Measurements from ENCODE around the gene TGFA. TPM values are rescaled to one million over a fixed set of nuclear protein-coding genes. Genes with fewer than 3 reads are reported as not detected.

TGFA gene
- total RNA-seq, 1 experiment from 2014 or later = 1.0 TPM

DNA sequence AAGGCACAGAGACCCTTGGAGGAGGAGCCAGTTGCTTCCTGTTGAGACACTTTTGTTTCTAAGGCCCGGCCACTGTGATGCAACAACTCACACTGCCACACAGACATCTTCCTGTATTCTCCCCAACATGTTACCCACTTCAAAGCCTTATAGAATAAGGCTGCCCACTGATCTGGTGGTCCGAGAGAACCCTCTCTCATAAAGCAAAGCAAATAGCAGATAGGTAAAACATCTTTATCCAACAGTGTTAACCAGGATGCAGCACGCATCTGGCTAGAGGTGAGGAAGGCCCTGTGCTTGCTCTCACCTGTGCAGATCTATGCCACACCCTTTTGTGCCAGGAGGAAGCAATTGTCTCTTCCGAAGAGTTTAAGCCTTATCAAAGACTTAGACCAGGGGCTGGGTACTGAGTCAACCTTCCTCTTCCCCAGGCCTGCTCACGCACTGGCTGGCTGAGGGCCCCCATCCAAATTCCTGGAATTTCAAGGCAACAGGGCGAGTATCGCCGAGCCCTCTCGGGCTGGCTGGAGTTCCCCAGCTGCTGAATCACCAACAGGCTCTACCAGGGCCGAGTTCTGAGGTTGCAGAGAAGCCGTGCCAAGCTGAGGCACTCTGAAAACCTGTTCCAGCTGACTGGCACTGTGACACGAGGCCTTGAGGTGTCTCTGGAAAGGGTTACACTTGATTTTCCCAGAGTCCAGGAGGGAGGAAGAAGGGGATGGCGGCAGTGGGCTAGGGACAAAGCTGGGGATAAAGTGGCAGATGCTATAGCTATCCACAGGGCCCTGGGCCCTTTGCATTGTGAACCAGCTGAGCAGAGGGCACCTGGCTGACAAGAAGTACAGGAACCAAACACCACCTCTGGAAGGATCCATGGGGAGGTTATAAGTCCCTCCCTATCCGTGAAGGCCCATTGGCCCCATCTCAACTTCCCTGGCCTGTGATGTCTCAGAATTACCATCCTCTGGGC is 29.3 kb downstream of the TGFA start:
- DNase-seq (ENCODE audit: low spot score) = peak; percentile 95

DNA sequence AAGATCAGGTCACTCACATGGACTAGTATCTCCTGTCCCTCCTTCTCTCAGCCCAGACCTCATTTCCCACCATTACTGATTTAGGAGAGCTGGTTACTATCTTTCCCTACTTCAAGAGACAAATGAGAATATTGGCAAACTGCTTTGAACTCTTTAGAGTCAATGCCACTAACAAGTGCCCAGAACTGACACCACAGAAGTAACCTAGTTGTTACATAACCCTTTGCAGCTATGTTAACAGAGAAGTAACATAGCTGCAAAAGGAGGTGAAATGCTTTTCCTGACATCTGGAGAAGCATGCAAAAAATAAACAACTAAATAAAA is 30.0 kb downstream of the TGFA start:
- DNase-seq (ENCODE audit: low spot score) = no peak

DNA sequence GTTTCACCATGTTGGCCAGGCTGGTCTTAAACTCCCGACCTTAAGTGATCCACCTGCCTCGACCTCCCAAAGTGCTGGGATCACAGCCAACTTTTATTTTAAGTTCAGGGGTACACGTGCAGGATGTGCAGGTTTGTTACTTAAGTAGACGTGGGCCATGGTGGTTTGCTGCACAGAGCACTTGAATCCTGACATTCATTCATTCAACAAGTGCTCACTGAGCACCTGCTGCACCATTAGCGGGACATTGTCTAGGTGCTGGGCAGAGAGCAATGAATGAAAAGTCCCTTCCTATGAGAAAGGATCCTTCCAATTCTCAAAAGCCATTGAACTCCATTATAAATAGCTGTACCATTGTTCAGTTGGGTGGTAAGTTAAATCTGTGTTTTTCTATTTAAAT is 31.0 kb downstream of the TGFA start:
- no peak for DNase-seq (ENCODE audit: low spot score)

DNA sequence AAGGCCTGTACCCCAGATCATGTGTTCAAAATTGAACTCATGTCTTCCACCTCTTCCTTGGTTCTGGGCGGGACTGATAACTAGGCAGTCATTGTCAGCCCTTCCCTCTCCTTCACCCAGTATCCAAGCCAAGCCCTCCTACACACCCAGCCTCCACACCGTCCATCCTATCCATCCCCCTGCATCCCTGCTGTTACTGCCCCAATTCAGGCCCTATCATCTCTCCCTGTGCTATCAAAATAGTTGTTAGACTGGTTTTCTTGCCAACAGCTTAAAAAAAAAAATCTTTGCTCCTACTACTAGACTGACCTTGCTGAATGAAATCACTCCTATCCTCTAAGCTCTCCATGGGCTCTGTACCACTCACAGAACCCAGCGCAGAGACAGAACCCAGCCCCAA is 32.8 kb downstream of the TGFA start:
- DNase-seq (ENCODE audit: low spot score) = no peak

DNA sequence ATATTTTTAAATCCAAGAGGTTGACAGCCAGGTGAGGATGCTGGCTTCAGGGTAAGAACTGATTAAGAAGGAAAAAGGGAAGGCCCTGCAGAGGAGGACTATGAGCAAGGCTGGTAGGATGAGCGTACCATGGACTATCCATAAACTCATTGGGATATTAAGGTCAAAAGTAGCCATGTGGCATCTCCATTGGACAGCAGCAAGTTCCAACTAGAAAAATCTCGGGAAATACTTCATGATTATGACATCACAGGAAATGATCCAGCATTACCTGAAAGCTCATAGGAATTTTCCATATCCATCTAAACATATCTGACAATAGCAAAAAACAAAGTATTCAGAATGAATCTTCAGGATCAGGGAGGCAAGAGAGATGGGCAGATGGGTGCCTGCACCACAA is 34.2 kb downstream of the TGFA start:
- no peak for DNase-seq (ENCODE audit: low spot score)

GRCh38 chr2:70518557-70518956 is 35.1 kb downstream of the TGFA start:
- no peak for DNase-seq (ENCODE audit: low spot score)

GRCh38 chr2:70517804-70518203 is 35.8 kb downstream of the TGFA start:
- DNase-seq (ENCODE audit: low spot score) = no peak

- DNase-seq (ENCODE audit: low spot score) = peak; percentile 63
These were observed 37.0 kb downstream of the TGFA start for GRCh38 chr2:70516596-70516995.

DNA sequence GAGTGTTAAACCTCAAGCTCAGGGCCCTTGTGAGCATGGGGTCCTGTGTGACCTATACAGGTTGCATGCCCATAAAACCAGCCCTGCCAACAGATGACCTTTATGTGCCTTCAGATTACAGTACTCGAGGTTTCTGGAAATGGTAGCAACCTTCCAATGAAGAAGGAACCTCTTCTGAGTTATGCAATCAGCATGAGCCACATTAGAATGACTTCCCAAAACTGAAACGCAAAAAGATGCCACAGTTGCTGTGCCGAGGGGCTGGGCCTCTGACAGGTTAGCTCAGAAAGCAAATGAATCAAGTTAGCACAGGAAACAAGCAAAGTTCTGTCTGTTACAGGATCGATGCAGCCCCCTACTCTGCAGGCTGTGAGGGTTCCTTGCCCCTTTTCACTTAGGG is 37.7 kb downstream of the TGFA start:
- no peak for DNase-seq (ENCODE audit: low spot score)

DNA sequence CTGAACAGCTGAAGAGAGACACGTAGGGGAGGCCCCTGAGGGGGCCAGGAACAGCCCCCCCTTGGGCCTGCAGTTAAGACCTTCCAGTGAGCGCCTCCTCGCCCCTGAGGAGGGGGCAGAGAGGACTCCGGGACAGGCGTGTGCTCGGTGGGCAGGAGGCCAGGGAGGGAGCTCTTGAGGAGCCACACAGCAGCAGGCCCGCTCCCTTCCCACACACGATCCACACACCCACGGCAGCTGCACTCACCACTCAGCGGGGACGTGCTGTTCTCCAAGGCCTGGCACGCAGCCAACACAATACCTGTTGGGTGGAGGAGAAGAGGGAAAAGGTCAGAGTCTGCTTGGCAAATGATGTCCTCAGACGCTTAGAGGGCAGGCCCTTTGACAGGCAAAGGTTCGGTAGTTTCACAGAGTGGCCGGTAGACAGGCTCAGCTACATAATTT is 39.0 kb downstream of the TGFA start:
- no peak for DNase-seq (ENCODE audit: low spot score)

DNA sequence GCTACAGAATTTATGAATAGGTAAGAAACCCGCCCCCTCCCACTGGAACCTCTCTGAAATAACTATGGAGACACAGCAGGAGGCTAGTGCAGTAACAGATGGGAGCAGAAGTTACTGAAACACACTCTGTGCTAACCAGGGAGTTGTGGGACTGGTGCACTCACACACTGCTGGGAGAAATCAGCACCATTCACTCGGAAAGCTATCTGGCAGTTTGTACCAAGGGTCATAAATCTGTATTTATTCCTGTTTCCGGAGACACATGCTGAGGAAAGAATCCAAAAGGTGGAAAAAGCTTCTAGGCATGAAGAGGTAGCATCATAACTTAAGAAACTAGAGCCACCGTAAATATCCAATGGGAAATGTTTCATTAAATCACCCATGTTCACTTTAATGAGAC is 39.9 kb downstream of the TGFA start:
- peak; percentile 19 for DNase-seq (ENCODE audit: low spot score)

GRCh38 chr2:70511971-70512729 is 41.5 kb downstream of the TGFA start:
- DNase-seq (ENCODE audit: low spot score) = no peak

- no peak for DNase-seq (ENCODE audit: low spot score)
These were observed 43.3 kb downstream of the TGFA start for GRCh38 chr2:70510313-70510712.

DNA sequence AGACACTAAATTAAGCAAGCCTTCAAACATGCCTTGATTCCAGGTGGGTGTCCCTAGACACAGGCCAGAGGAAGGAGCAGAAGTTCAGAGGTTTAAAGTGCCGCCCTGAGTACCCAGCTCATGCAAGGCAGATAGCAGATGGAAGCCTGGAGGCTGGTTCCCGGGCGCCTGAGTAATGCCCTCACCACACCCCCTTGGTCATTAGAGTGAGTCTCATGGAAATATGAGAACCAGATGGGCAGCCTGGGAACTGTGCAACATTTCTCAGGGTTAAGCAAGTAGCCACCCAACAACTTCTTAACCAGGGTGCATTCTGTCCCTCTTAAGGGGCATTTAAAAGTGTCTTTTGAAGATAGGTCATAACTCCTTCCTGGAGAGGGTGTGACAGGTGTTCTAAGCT is 44.1 kb downstream of the TGFA start:
- DNase-seq (ENCODE audit: low spot score) = no peak

DNA sequence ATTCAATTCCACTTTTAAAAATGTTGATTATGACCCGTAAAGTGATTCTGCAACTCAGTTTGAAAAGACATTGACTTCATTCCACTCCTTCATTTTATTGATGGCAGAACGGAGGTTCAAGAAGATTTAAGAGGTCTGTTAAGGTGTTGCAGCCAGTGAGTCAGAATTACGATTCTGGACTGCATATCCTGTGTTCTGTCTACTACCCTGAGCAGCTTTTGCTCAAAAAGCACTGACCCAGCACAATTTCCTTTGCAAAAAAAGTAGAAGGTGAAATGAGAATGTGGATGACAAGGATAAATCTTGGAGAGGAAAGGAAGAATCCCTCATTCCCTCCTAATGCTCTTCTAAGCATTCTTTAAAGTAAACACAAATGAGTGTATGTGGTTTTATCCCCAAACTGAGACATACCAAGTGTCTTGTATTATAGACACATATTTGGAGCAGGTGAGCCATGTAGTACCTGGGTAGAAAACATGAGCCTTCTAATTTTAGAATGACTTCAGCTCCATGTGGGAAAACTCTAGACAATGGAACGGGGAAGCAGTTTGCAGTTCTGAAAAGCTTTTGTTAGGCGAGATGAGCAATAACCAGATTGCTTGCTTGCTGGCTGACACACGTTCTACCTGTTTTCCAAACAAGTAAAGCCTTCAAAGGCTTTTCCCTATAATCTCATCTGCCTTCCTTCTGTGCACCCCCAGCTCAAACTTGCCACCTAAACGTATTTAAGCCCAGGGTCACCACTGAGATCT is 44.7 kb downstream of the TGFA start:
- DNase-seq (ENCODE audit: low spot score) = no peak

- no peak for DNase-seq (ENCODE audit: low spot score)
These were observed 47.8 kb downstream of the TGFA start for GRCh38 chr2:70505613-70506391.

DNA sequence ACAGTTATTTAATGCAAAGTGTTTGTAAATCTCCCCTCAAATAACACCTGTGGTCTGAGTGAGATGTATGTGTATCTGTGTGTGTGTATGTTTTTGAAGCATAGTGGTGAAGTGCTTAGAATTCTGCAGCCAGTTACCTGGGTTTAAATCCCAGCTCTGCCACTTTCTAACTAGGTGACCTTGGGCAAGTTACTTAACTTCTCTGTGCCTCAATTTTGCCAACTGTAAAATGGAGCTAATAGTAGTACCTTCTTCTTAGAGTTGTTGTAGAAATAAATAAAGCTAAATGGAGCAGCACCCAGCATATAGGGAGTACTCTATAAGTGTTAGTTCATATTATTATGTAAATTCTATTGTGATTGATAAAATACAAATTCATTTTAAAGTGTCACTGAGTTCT is 48.9 kb downstream of the TGFA start:
- no peak for DNase-seq (ENCODE audit: low spot score)

- no peak for DNase-seq (ENCODE audit: low spot score)
These were observed 49.7 kb downstream of the TGFA start for GRCh38 chr2:70503896-70504295.

- no peak for DNase-seq (ENCODE audit: low spot score)
These were observed 51.9 kb downstream of the TGFA start for GRCh38 chr2:70501728-70502127.

DNA sequence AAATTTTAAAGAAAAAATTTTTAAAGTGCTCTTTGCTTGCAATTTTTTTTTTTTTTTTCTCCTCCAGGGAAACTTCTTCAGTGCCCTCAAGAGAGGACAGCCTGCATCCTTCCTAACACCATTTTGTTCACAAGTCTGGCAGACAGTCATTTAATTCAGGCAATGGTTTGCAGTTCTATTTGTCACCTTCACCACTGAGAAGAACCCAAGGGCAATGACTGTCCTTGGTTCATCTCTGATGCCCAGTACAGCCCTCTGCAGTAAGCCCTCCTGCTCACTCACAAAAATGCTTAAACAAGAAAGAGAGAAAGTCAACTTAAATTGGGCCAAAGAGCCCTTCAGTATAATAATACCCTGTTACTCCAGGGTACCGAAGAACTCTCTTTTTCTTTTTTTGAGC is 52.4 kb downstream of the TGFA start:
- no peak for DNase-seq (ENCODE audit: low spot score)

DNA sequence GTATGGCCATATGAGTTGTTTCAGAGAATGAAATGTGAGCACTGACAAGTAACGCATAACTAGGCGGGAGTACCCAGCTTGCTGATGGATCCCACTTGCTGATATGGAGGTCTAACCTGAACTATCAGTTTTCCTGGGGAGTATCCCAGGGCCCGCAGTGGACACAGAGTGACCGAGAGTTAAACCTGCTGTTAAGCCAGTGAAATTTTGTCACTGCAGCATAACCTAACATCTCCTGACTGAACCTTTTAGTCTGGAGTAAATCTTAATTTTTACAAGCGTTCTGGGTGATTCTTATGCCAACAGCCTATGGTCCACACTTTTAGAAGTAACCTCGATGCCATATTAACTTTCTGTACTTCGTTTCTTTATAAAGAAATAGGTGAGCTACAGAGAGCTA is 54.4 kb downstream of the TGFA start:
- DNase-seq (ENCODE audit: low spot score) = no peak

DNA sequence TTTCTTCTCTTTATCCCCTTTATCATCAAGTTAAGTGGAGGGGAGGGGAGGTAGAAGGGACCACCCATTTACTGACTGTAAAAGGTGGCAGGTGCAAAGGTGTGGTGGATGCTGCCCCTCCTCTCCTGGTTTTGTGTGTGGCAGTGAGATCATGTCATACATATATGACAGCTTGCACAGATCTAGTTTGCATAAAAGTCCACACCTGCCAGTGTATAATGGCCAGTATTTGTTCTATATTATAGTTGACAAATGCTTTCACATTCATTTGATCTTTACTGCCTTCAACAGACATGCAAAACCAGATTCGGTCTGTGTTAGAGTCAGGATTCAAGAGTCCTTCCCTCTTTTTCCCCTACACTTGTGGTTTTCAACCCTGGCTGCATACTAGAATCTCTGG is 55.1 kb downstream of the TGFA start:
- no peak for DNase-seq (ENCODE audit: low spot score)
